Measurements from ENCODE around the gene ABCA9.
"Not testable (repeated sequence)": the region's sequence is repeated elsewhere in the genome, so short reads cannot be mapped to it uniquely, and the experiment has no call there.

ABCA9 gene

GRCh38 chr17:68954146-68954896 is 106.4 kb downstream of the ABCA9 start:
- Mint-ChIP-seq H3K27me3 (peaks cover 3% of the 10 kb centered on the region), H3K9me3 (no peaks in the 10 kb centered on the region), H3K27ac (no peak overlapping the region), H3K36me3 (no peaks in the 10 kb centered on the region), H3K4me1 (no peaks in the 10 kb centered on the region), H3K4me3 (no peak overlapping the region)

GRCh38 chr17:68953340-68953997 is 107.3 kb downstream of the ABCA9 start:
- Mint-ChIP-seq H3K36me3 (no peaks in the 10 kb centered on the region), H3K27me3 (peaks cover 2% of the 10 kb centered on the region), H3K4me3 (no peak overlapping the region), H3K9me3 (no peaks in the 10 kb centered on the region), H3K27ac (no peak overlapping the region), H3K4me1 (no peaks in the 10 kb centered on the region)

- H3K36me3 Mint-ChIP-seq = no peaks in the 10 kb centered on the region
Measured at GRCh38 chr17:68950725-68951124, 110.0 kb downstream of the ABCA9 start.

DNA sequence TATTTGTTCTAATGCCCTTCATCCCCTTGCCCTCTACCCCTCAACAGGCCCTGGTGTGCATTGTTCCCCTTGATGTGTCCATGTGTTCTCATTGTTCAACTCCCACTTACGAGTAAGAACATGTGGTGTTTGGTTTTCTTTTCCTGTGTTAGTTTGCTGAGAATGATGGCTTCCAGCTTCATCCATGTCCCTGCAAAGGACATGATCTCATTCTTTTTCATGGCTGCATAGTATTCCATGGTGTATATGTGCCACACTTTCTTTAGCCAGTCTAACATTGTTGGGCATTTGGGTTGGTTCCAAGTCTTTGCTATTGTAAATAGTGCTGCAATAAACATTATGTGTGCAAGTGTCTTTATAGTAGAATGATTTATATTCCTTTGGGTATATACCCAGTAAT is 112.9 kb downstream of the ABCA9 start:
- H3K27me3 Mint-ChIP-seq, H3K9me3 Mint-ChIP-seq, H3K4me3 Mint-ChIP-seq, H3K36me3 Mint-ChIP-seq, H3K4me1 Mint-ChIP-seq, H3K27ac Mint-ChIP-seq: not testable (repeated sequence)

More at GRCh38 chr17:68950725-68951124, 110.0 kb downstream of the ABCA9 start:
- no peak overlapping the region for H3K27ac Mint-ChIP-seq
- no peaks in the 10 kb centered on the region for H3K4me1 Mint-ChIP-seq
- H3K4me3 Mint-ChIP-seq = no peak overlapping the region
- H3K27me3 Mint-ChIP-seq = no peaks in the 10 kb centered on the region
- no peaks in the 10 kb centered on the region for H3K9me3 Mint-ChIP-seq

GRCh38 chr17:68944435-68945035 is 116.2 kb downstream of the ABCA9 start:
- Mint-ChIP-seq H3K27me3 (peaks cover 2% of the 10 kb centered on the region), H3K4me1 (no peaks in the 10 kb centered on the region), H3K27ac (no peak overlapping the region), H3K36me3 (no peaks in the 10 kb centered on the region), H3K4me3 (no peak overlapping the region), H3K9me3 (no peaks in the 10 kb centered on the region)

- not testable (repeated sequence) for H3K36me3 Mint-ChIP-seq, H3K27me3 Mint-ChIP-seq, H3K4me1 Mint-ChIP-seq, H3K27ac Mint-ChIP-seq, H3K4me3 Mint-ChIP-seq, H3K9me3 Mint-ChIP-seq
Measured at GRCh38 chr17:68943812-68944182, 116.9 kb downstream of the ABCA9 start.

- Mint-ChIP-seq H3K9me3 (no peaks in the 10 kb centered on the region), H3K4me1 (no peaks in the 10 kb centered on the region), H3K36me3 (no peaks in the 10 kb centered on the region), H3K27ac (no peak overlapping the region), H3K27me3 (peaks cover 2% of the 10 kb centered on the region), H3K4me3 (no peak overlapping the region)
Measured at GRCh38 chr17:68943123-68943811, 117.5 kb downstream of the ABCA9 start.

DNA sequence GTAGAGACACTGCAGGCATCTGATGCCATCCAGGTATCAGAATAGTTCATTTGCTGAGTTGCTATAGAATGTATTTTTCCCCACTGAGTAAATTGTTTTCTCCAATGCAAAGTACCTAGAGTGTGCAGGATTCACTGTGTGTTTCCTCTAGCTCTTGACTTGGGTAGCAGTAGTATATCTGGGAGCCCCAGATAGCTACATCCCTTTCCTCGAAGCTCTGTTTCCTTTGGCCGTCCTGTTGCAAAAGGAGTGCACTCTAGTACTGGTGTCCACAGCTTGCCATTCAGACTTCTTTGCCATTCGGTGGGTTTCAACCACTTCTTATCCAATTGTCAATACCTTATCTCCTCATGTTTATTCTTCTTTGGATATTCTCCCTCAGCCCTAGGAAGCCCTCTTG is 118.3 kb downstream of the ABCA9 start:
- Mint-ChIP-seq H3K36me3 (no peaks in the 10 kb centered on the region), H3K27me3 (peaks cover 2% of the 10 kb centered on the region), H3K4me1 (no peaks in the 10 kb centered on the region), H3K27ac (no peak overlapping the region), H3K4me3 (no peak overlapping the region), H3K9me3 (no peaks in the 10 kb centered on the region)

GRCh38 chr17:68941761-68942160 is 119.0 kb downstream of the ABCA9 start:
- H3K9me3 Mint-ChIP-seq = no peaks in the 10 kb centered on the region
- H3K4me3 Mint-ChIP-seq = no peak overlapping the region
- H3K27ac Mint-ChIP-seq = no peak overlapping the region
- H3K4me1 Mint-ChIP-seq = no peaks in the 10 kb centered on the region
- H3K27me3 Mint-ChIP-seq = peaks cover 2% of the 10 kb centered on the region
- H3K36me3 Mint-ChIP-seq = no peaks in the 10 kb centered on the region

DNA sequence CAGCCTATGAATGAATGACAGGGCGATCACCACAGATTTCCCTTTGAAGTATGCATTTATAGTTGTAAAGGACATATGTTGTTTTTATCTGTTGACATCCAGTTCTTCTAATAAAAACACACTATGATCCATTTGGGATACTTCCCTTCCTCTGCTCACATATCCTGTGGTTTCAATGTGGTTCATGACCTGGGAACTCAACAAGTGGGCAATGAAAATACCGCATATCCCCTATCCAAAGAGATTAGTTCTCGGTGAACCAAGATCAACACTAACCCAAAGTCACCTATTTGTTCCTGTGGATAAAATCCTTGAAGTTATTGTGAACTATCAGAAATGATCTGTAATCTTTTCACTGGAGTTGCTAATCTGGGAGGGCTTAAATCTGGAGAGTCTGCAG is 121.5 kb downstream of the ABCA9 start:
- Mint-ChIP-seq H3K9me3 (no peaks in the 10 kb centered on the region), H3K4me3 (no peak overlapping the region), H3K4me1 (no peaks in the 10 kb centered on the region)

GRCh38 chr17:68937890-68938514 is 122.7 kb downstream of the ABCA9 start:
- peaks cover 4% of the 10 kb centered on the region for H3K27me3 Mint-ChIP-seq
- no peak overlapping the region for H3K4me3 Mint-ChIP-seq
- H3K4me1 Mint-ChIP-seq = no peaks in the 10 kb centered on the region
- H3K36me3 Mint-ChIP-seq = no peaks in the 10 kb centered on the region
- no peaks in the 10 kb centered on the region for H3K9me3 Mint-ChIP-seq
- no peak overlapping the region for H3K27ac Mint-ChIP-seq

More for the DNA sequence above, 121.5 kb downstream of the ABCA9 start:
- peaks cover 4% of the 10 kb centered on the region for H3K27me3 Mint-ChIP-seq
- H3K27ac Mint-ChIP-seq = no peak overlapping the region
- no peaks in the 10 kb centered on the region for H3K36me3 Mint-ChIP-seq

GRCh38 chr17:68927516-68927915 is 133.2 kb downstream of the ABCA9 start:
- H3K4me1 Mint-ChIP-seq = no peaks in the 10 kb centered on the region
- H3K9me3 Mint-ChIP-seq = no peaks in the 10 kb centered on the region
- H3K4me3 Mint-ChIP-seq = no peak overlapping the region
- no peaks in the 10 kb centered on the region for H3K36me3 Mint-ChIP-seq
- peaks cover 6% of the 10 kb centered on the region for H3K27me3 Mint-ChIP-seq
- no peak overlapping the region for H3K27ac Mint-ChIP-seq

- no peak overlapping the region for H3K4me3 Mint-ChIP-seq
- H3K27me3 Mint-ChIP-seq = peaks cover 2% of the 10 kb centered on the region
- H3K9me3 Mint-ChIP-seq = no peaks in the 10 kb centered on the region
- no peaks in the 10 kb centered on the region for H3K4me1 Mint-ChIP-seq
- H3K27ac Mint-ChIP-seq = no peak overlapping the region
- H3K36me3 Mint-ChIP-seq = no peaks in the 10 kb centered on the region
Measured at GRCh38 chr17:68924793-68925720, 135.7 kb downstream of the ABCA9 start.

Data from activated naive CD4-positive, alpha-beta T cell treated with anti-CD3 and anti-CD28 coated beads, Interleukin-2, amount 50 U/mL, for 24 hours (primary cell).